SHP77 (cell line): Measurements from ENCODE around the gene NDUFV2.
"Not testable (repeated sequence)": the region's sequence is repeated elsewhere in the genome, so short reads cannot be mapped to it uniquely, and the experiment has no call there.

Experiments used
- DNase-seq, 2 experiments: peaks; one replicate each; lab custom pipeline; 2025; lab: John Stamatoyannopoulos, UW

The NDUFV2 gene

GRCh38 chr18:9102508-9103375 lies at the start of gene NDUFV2:
Gene NDUFV2, plus strand, starts transcription at chr18:9102699. Its CDS starts 45 bp downstream, at chr18:9102744.
- DNase-seq, result peak; percentile 85 to 94

- no peak for DNase-seq
Measured at GRCh38 chr18:9053814-9054213, 48.7 kb upstream of the NDUFV2 start.

GRCh38 chr18:9055185-9055584 lies 47.3 kb upstream of the NDUFV2 start:
- DNase-seq, result no peak

GRCh38 chr18:9055626-9056025 lies 46.9 kb upstream of the NDUFV2 start:
- no peak for DNase-seq

- no peak for DNase-seq
Measured at GRCh38 chr18:9057646-9058045, 44.9 kb upstream of the NDUFV2 start.

GRCh38 chr18:9058406-9058805 lies 44.1 kb upstream of the NDUFV2 start:
- DNase-seq, result no peak

GRCh38 chr18:9062418-9062751 lies 40.1 kb upstream of the NDUFV2 start:
- DNase-seq, result no peak

- no peak for DNase-seq
Measured at GRCh38 chr18:9065864-9066263, 36.6 kb upstream of the NDUFV2 start.

GRCh38 chr18:9066358-9066757 lies 36.1 kb upstream of the NDUFV2 start:
- DNase-seq, result no peak

GRCh38 chr18:9066817-9067306 lies 35.6 kb upstream of the NDUFV2 start:
- no peak for DNase-seq

- DNase-seq, result no peak
Measured at GRCh38 chr18:9067823-9068222, 34.7 kb upstream of the NDUFV2 start.

- DNase-seq, result no peak
Measured at GRCh38 chr18:9068346-9068745, 34.2 kb upstream of the NDUFV2 start.

GRCh38 chr18:9069601-9070000 lies 32.9 kb upstream of the NDUFV2 start:
- no peak for DNase-seq

GRCh38 chr18:9070212-9070611 lies 32.3 kb upstream of the NDUFV2 start:
- no peak for DNase-seq

GRCh38 chr18:9079818-9080528 lies 22.5 kb upstream of the NDUFV2 start:
- no peak for DNase-seq

GRCh38 chr18:9081940-9082339 lies 20.6 kb upstream of the NDUFV2 start:
- DNase-seq, result no peak

GRCh38 chr18:9082711-9083510 lies 19.6 kb upstream of the NDUFV2 start:
- no peak for DNase-seq

GRCh38 chr18:9086015-9086414 lies 16.5 kb upstream of the NDUFV2 start:
- DNase-seq, result no peak

- DNase-seq, result no peak
Measured at GRCh38 chr18:9086624-9087023, 15.9 kb upstream of the NDUFV2 start.

- DNase-seq, result no peak
Measured at GRCh38 chr18:9087144-9087543, 15.4 kb upstream of the NDUFV2 start.

- no peak for DNase-seq
Measured at GRCh38 chr18:9088252-9088651, 14.2 kb upstream of the NDUFV2 start.

- not testable (repeated sequence) for DNase-seq
Measured at GRCh38 chr18:9088727-9089126, 13.8 kb upstream of the NDUFV2 start.
